Adrenal gland (tissue), 12 donors: Measurements from ENCODE around the gene SETD6. TPM values are rescaled to one million over a fixed set of nuclear protein-coding genes. Genes with fewer than 3 reads are reported as not detected.
"Not testable (repeated sequence)": the region's sequence is repeated elsewhere in the genome, so short reads cannot be mapped to it uniquely, and the experiment has no call there.

Source experiments
- DNase-seq, 7 donors: peaks; one replicate each; pipeline ENCODE4 v3.0.0-alpha.2; 2019 to 2020
- H3K27ac ChIP-seq, 5 donors: fragments of 200-600 bp; sonication (generic) in 4 of 5; 1 replicate in 3 of 5; 2 replicates in 2 of 5; pipeline versions ENCODE4 v1.5.1 to v1.8.0; 2016 to 2020; ENCODE audit warnings: mild to moderate bottlenecking in 1 of 5
- H3K27me3 ChIP-seq: fragments of 200-600 bp; 2 replicates; pipeline ENCODE4 v1.8.0; 2021
- H3K36me3 ChIP-seq, 2 donors: fragments of 200-600 bp; replicated peaks in 1 of 2; 1 replicate in 1 of 2; 2 replicates in 1 of 2; pipeline versions ENCODE4 v1.5.1 to v1.8.0; 2018 to 2022
- H3K4me1 ChIP-seq, 2 donors: fragments of 200-600 bp; replicated peaks in 1 of 2; 1 replicate in 1 of 2; 2 replicates in 1 of 2; pipeline versions ENCODE4 v1.5.1 to v1.8.0; 2018 to 2021
- H3K4me3 ChIP-seq, 4 donors: fragments of 200-600 bp; sonication (generic) in 3 of 4; one replicate each; pipeline ENCODE4 v1.5.1; 2016 to 2018
- H3K9me3 ChIP-seq, 3 donors: fragments of 200-600 bp; sonication (generic) in 1 of 3; replicated peaks in 1 of 3; 1 replicate in 2 of 3; 2 replicates in 1 of 3; pipeline versions ENCODE4 v1.5.1 to v1.8.0; 2016 to 2021
- CTCF ChIP-seq, 6 experiments: fragments of 450-650 bp in 4 of 6; fragments of 200-600 bp in 2 of 6; sonication (generic) in 1 of 6; IDR thresholded peaks; 1 replicate in 5 of 6; 2 replicates in 1 of 6; pipeline versions ENCODE4 v1.5.1 to v1.8.0; 2016 to 2021; ENCODE audit warnings: antibody characterized with exemption in 6 of 6, mild to moderate bottlenecking in 2 of 6, moderate library complexity in 1 of 6
- POLR2A ChIP-seq, 2 donors: fragments of 450-650 bp; IDR thresholded peaks; one replicate each; pipeline ENCODE4 v1.6.1; 2017; ENCODE audit warnings: antibody characterized with exemption in 2 of 2, mild to moderate bottlenecking in 2 of 2, moderate library complexity in 1 of 2
- WGBS, 4 donors: extraction: QIAGEN DNeasy Blood & Tissue Kit in 2 of 4; methylation state at CpG; one replicate each; pipeline versions ENCODE4 v1.1.5 to v1.1.7; 2013 to 2017; 5-methylcytosine and 5-hydroxymethylcytosine counted together
- intact Hi-C, 2 donors: fragments of 100-400 bp; cut with DNase I; formaldehyde crosslinking; loops; one replicate each; pipeline versions ENCODE4 v1.14.1 to v1.15.0; 2022 to 2023
- polyA plus RNA-seq, 3 donors: library from polyadenylated mRNA; stranded (reverse); fragments of 200-250 nt in 2 of 3; fragments of 350-450 nt in 1 of 3; fragmentation: Illumina TruSeq in 1 of 3; extraction: RNeasy Lipid Tissue Mini Kit (QIAGEN cat#74804) in 1 of 3; gene quantifications; one replicate each; pipeline ENCODE4 v1.2.3, GENCODE V29; 2013 to 2014
- small RNA-seq, 2 donors: library from RNA; depleted of rRNA; stranded (forward); fragments of <200 nt; gene quantifications; one replicate each; pipeline ENCODE3, GENCODE V24; 2016
- total RNA-seq, 9 donors: library from RNA; depleted of rRNA in 4 of 9; stranded (reverse); fragments of >200 nt in 4 of 9; fragments of 120-200 nt in 1 of 9; fragmentation: NEBNext Ultra II Directional in 1 of 9; extraction: Animal tissue kit (Norgen Biotek cat#: 25700) in 1 of 9; gene quantifications; one replicate each; pipeline versions ENCODE4 v1.1.0 to v1.2.4, GENCODE V29; 2013 to 2023
- donor health status: healthy with polysubstance abuse.
- donor health status: Bipolar disorder and iron deficiency.
- donor health status: DM: yes; HTN: yes; CAD: no.
- donor health status: DM: no; HTN: no; CAD: no.
- donor health status: DM: no; HTN: no; CAD: no.
- donor health status: DM: yes; HTN: yes; CAD: no.

Gene SETD6
- total and polyA plus RNA-seq, 12 donors, result 14.4 to 53.8 (median 25.8) TPM

- Histone ChIP-seq H3K27me3 (no peaks in the 10 kb centered on the region), H3K4me1 (no peaks in the 10 kb centered on the region), H3K4me3 (no peak overlapping the region), H3K27ac (no peak overlapping the region), H3K36me3 (peaks cover 0 to 65% of the 10 kb centered on the region in 2 donors), H3K9me3 (no peaks in the 10 kb centered on the region)
- TF ChIP-seq POLR2A (IDR thresholded peaks at IDR 0.05) (no peak), CTCF (IDR thresholded peaks at IDR 0.05) (no peak)
- intact Hi-C loops, result no loop called here
- DNase-seq, result no peak
These were observed 47.9 kb downstream of the SETD6 start for GRCh38 chr16:58563235-58563634.

- Histone ChIP-seq H3K36me3 (peaks cover 0 to 62% of the 10 kb centered on the region in 2 donors), H3K27ac (no peak overlapping the region), H3K4me1 (no peaks in the 10 kb centered on the region), H3K27me3 (no peaks in the 10 kb centered on the region), H3K4me3 (no peak overlapping the region), H3K9me3 (no peaks in the 10 kb centered on the region)
- 96 to 98% (median 97%) methylated on average over 4 of the region's 4 CpGs for WGBS, 4 donors
- TF ChIP-seq CTCF (IDR thresholded peaks at IDR 0.05) (no peak), POLR2A (IDR thresholded peaks at IDR 0.05) (no peak)
- DNase-seq, result no peak
- intact Hi-C loops, result no loop called here
These were observed 48.5 kb downstream of the SETD6 start for GRCh38 chr16:58563775-58564174.

GRCh38 chr16:58565697-58566096 lies 50.4 kb downstream of the SETD6 start:
- intact Hi-C loops, H3K4me3 ChIP-seq, H3K27ac ChIP-seq, H3K9me3 ChIP-seq, H3K4me1 ChIP-seq, H3K27me3 ChIP-seq, DNase-seq: not testable (repeated sequence)
- 94 to 98% (median 95%) methylated on average over 4 of the region's 4 CpGs for WGBS, 4 donors
- H3K36me3 ChIP-seq, result peaks cover 0 to 60% of the 10 kb centered on the region in 2 donors

Small RNA genes lying within 50 kb of the gene (small RNA-seq; reads per million reads assigned to genes)
- 0 reads per million in 2 donors for gene RNU6-103P
- 174 to 305 reads per million in 2 donors for gene SNORA46
- gene SNORA50A, result 0 reads per million in 2 donors

Other genes starting within 250 kb of the SETD6 start
- gene PRSS54, start 220.5 kb upstream of the SETD6 start, total RNA-seq, result not detected
- gene PRSS54, start 220.5 kb upstream of the SETD6 start, polyA plus RNA-seq, result not detected
- 10 to 100 TPM in 7 of 9 donors, 1 to 10 TPM in 2; 7.6 to 25.2 (median 10.7) TPM for gene GINS3, start 123.0 kb upstream of the SETD6 start, total RNA-seq
- gene GINS3, start 123.0 kb upstream of the SETD6 start, polyA plus RNA-seq, result 10 to 100 TPM in 1 of 3 donors, 1 to 10 TPM in 2; 8.6 to 18.9 (median 9.3) TPM
- gene NDRG4, start 15.4 kb upstream of the SETD6 start, total RNA-seq, result 100 to 1,000 TPM; 160 to 952 (median 346) TPM
- 100 to 1,000 TPM; 139 to 339 (median 176) TPM for gene NDRG4, start 15.4 kb upstream of the SETD6 start, polyA plus RNA-seq
- 100 to 1,000 TPM in 8 of 9 donors, 10 to 100 TPM in 1; 83.4 to 172 (median 162) TPM for gene CNOT1, start 114.3 kb downstream of the SETD6 start, total RNA-seq
- gene CNOT1, start 114.3 kb downstream of the SETD6 start, polyA plus RNA-seq, result 100 to 1,000 TPM in 1 of 3 donors, 10 to 100 TPM in 2; 40.9 to 189 (median 41.8) TPM
- gene SLC38A7, start 169.3 kb downstream of the SETD6 start, total RNA-seq, result 10 to 100 TPM; 14.4 to 56.4 (median 25.9) TPM
- gene SLC38A7, start 169.3 kb downstream of the SETD6 start, polyA plus RNA-seq, result 10 to 100 TPM; 13.9 to 42.3 (median 16.3) TPM
- gene GOT2, start 218.8 kb downstream of the SETD6 start, total RNA-seq, result 100 to 1,000 TPM in 7 of 9 donors, 10 to 100 TPM in 2; 59.4 to 167 (median 113) TPM
- 100 to 1,000 TPM in 1 of 3 donors, 10 to 100 TPM in 2; 47.1 to 181 (median 79.4) TPM for gene GOT2, start 218.8 kb downstream of the SETD6 start, polyA plus RNA-seq